ENCODE results near the gene PHF2.

Gene PHF2

DNA sequence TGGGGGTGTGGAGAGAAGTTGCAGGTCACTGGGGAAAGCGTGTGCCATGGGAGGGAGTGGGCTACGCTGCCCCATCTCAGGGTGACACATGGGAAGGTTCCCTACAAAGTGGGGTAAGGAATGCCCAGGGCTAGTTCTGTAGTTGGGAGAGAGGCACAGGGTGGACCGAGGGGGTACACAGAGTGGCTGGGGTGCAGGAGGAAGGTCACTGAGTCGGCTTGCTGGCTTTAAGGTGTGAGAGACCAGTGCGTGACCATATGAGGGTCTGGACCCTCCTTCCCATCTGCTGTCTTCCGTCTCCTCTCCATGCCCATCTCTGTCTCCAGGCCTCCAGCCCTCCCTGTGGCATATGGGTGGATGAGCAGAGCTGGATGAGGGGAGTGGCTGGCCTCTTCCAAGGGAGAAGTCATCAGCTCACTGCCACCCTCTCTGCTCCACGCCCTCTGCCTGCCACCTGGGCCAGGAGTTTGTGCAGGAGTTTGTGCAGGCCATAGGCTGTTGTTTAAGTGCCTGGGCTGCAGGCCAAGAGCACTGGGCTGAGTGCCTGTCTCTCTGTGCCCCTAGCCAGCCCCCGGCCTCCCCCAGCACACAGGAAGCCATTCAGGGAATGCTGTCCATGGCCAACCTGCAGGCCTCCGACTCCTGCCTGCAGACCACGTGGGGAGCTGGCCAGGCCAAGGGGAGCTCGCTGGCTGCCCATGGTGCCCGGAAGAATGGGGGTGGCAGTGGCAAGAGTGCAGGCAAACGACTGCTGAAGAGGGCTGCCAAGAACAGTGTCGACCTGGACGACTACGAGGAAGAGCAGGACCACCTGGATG is 96.8 kb downstream of the PHF2 start:
- TF ChIP-seq, protein P1, sequence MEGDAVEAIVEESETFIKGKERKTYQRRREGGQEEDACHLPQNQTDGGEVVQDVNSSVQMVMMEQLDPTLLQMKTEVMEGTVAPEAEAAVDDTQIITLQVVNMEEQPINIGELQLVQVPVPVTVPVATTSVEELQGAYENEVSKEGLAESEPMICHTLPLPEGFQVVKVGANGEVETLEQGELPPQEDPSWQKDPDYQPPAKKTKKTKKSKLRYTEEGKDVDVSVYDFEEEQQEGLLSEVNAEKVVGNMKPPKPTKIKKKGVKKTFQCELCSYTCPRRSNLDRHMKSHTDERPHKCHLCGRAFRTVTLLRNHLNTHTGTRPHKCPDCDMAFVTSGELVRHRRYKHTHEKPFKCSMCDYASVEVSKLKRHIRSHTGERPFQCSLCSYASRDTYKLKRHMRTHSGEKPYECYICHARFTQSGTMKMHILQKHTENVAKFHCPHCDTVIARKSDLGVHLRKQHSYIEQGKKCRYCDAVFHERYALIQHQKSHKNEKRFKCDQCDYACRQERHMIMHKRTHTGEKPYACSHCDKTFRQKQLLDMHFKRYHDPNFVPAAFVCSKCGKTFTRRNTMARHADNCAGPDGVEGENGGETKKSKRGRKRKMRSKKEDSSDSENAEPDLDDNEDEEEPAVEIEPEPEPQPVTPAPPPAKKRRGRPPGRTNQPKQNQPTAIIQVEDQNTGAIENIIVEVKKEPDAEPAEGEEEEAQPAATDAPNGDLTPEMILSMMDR (IDR thresholded peaks at IDR 0.05; ENCODE audit: low read depth, low read length) = no peak
- no peak for TF ChIP-seq EZH2phosphoT487 (IDR thresholded peaks at IDR 0.05; ENCODE audit: low read depth)
- Histone ChIP-seq H3K36me3 (replicated peaks; ENCODE audit: low read depth, low read length) (peaks cover 5% of the 10 kb centered on the region), H4K20me1 (ENCODE audit: insufficient read depth, low read length) (no peaks in the 10 kb centered on the region), H3K4me2 (ENCODE audit: low read length) (no peak overlapping the region), H3K27me3 (ENCODE audit: low read depth, low read length) (no peaks in the 10 kb centered on the region), H3K4me1 (ENCODE audit: low read length) (no peaks in the 10 kb centered on the region), H3K9me3 (ENCODE audit: insufficient read depth, low read length) (no peaks in the 10 kb centered on the region), H3K9ac (ENCODE audit: low read length) (no peak overlapping the region), H3K4me3 (ENCODE audit: low read length) (no peak overlapping the region), H3K27ac (ENCODE audit: low read length) (no peak overlapping the region), H3K79me2 (ENCODE audit: low read length) (no peaks in the 10 kb centered on the region), H2AFZ (ENCODE audit: low read depth, low read length) (no peak overlapping the region)

- no peak overlapping the region for H3K27ac ChIP-seq (ENCODE audit: low read length)
- no peaks in the 10 kb centered on the region for H3K9me3 ChIP-seq (ENCODE audit: insufficient read depth, low read length)
- no peaks in the 10 kb centered on the region for H3K4me1 ChIP-seq (ENCODE audit: low read length)
- H3K36me3 ChIP-seq (replicated peaks; ENCODE audit: low read depth, low read length) = peaks cover 5% of the 10 kb centered on the region
- H3K4me2 ChIP-seq (ENCODE audit: low read length) = no peak overlapping the region
- H3K9ac ChIP-seq (ENCODE audit: low read length) = no peak overlapping the region
- H3K4me3 ChIP-seq (ENCODE audit: low read length) = no peak overlapping the region
- H3K79me2 ChIP-seq (ENCODE audit: low read length) = no peaks in the 10 kb centered on the region
- H3K27me3 ChIP-seq (ENCODE audit: low read depth, low read length) = no peaks in the 10 kb centered on the region
- no peak for TF ChIP-seq EZH2phosphoT487 (IDR thresholded peaks at IDR 0.05; ENCODE audit: low read depth)
- TF ChIP-seq, protein P1 (IDR thresholded peaks at IDR 0.05; ENCODE audit: low read depth, low read length) = no peak
- H2AFZ ChIP-seq (ENCODE audit: low read depth, low read length) = no peak overlapping the region
- H4K20me1 ChIP-seq (ENCODE audit: insufficient read depth, low read length) = no peaks in the 10 kb centered on the region
Observed at GRCh38 chr9:93673839-93674334, 97.5 kb downstream of the PHF2 start.

- Histone ChIP-seq H3K9me3 (ENCODE audit: insufficient read depth, low read length) (no peaks in the 10 kb centered on the region), H3K4me3 (ENCODE audit: low read length) (no peak overlapping the region), H3K9ac (ENCODE audit: low read length) (no peak overlapping the region), H2AFZ (ENCODE audit: low read depth, low read length) (no peak overlapping the region), H3K27me3 (ENCODE audit: low read depth, low read length) (no peaks in the 10 kb centered on the region), H3K4me1 (ENCODE audit: low read length) (no peaks in the 10 kb centered on the region), H3K27ac (ENCODE audit: low read length) (no peak overlapping the region), H3K4me2 (ENCODE audit: low read length) (no peak overlapping the region), H3K79me2 (ENCODE audit: low read length) (no peaks in the 10 kb centered on the region), H3K36me3 (replicated peaks; ENCODE audit: low read depth, low read length) (peaks cover 5% of the 10 kb centered on the region), H4K20me1 (ENCODE audit: insufficient read depth, low read length) (no peaks in the 10 kb centered on the region)
- TF ChIP-seq, protein P1 (IDR thresholded peaks at IDR 0.05; ENCODE audit: low read depth, low read length) = no peak
- no peak for TF ChIP-seq EZH2phosphoT487 (IDR thresholded peaks at IDR 0.05; ENCODE audit: low read depth)
Observed at GRCh38 chr9:93674580-93675335, 98.4 kb downstream of the PHF2 start.

Data from OCI-LY3 (cell line).